NCI-H1105 (cell line): Measurements from ENCODE around the gene TNS1.

Experiments used
- DNase-seq: peaks from one replicate; lab custom pipeline; 2025; lab: John Stamatoyannopoulos, UW

TNS1 gene

DNA sequence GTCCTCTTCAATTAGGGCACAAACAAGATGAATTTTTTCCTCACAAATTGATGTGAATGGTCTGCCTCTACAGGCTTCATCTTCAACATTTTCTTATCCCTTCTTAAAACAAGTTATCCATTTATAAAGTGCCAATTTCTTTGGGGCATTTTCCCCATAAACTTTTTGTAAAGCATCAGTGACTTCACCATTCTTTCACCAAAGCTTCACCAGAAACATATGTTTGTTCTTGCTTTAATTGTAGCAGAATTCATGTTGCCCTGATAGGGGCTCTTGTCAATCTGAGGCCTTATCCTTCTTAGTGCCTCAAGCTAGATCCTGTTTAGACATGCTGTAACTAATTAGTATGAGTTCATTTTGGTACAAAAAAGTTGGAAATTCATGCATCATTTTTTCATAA, 226.2 kb downstream of the TNS1 start:
- DNase-seq = no peak

DNA sequence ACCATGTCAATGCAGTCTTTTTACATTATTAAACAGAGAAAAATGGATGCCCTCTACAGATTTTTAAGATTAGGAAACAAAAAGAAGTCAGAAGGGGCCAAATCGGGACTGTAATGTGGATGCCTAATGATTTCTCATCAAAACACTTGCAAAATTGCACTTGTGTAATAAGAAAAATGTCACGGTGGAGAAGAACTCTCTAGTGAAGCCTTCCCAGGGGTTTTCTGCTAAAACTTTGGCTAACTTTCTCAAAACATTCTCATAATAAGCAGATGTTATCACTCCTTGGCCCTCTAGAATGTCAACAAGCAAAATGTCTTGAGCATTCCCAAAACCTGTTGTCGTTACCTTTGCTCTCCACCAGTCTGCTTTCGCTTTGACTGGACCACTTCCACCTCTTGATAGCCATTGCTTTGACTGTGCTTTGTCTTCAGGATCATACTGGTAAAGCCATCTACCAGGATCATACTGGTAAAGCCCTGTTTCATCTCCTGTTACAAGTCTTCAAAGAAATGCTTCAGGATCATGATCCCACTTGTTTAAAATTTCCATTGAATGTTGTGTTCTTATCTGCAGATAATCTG, 226.8 kb downstream of the TNS1 start:
- DNase-seq = no peak

DNA sequence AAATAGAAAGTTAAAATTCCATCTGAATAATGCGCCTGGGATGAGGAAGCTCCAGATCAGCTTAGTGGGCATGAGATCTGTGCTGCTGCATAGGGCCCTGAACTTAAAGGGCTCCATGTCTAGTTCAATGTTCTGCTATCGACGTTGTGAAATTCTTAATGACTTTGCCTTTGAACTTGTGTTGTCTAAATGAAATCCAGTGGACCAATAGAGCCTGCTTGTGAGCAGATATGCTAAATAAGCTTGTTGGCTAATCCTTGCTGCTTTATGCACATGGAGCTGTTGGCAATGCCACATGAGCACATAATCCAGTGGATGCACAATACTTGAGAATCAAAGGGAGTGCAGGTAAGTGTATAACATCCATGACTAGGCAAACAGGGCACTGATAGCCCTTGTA, 228.6 kb downstream of the TNS1 start:
- DNase-seq = no peak

DNA sequence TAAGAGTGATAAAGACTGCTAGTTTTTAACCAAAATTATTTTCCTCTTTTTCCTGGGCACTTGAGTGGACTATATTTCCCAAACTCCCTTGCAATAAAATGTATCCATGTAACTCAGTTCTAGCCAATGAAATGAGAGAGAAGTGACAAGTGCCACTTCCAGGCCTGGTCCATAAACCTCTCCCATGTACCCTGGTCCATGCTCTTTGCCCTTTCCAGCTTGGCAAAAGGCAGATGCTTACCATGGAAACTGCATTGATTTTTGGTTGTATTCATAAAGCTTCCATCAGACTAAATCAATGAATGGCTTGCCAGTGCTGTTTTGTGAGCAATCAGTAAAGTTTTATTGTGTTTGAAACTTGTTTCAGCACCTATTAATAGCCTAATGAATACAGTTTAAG, 229.3 kb downstream of the TNS1 start:
- DNase-seq = no peak

DNA sequence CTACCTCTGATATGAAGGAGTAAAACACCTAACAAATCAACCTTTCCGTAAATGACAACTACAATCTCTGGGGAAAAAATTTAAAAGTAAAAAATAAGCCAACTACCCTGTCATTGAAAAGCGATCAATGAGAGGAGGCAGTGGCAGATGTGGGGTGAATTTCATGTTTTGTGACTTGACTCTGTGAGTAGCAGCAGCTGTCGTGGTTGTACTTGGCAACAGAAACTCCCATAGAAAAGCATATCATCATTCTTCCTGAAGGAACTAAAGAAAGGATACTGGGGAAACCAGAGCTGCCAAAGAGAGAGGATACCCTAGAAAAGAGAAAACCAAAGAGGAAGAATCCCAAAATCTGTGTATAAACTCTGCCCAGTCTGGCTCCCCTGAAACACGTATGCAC, 236.4 kb downstream of the TNS1 start:
- DNase-seq = no peak

DNA sequence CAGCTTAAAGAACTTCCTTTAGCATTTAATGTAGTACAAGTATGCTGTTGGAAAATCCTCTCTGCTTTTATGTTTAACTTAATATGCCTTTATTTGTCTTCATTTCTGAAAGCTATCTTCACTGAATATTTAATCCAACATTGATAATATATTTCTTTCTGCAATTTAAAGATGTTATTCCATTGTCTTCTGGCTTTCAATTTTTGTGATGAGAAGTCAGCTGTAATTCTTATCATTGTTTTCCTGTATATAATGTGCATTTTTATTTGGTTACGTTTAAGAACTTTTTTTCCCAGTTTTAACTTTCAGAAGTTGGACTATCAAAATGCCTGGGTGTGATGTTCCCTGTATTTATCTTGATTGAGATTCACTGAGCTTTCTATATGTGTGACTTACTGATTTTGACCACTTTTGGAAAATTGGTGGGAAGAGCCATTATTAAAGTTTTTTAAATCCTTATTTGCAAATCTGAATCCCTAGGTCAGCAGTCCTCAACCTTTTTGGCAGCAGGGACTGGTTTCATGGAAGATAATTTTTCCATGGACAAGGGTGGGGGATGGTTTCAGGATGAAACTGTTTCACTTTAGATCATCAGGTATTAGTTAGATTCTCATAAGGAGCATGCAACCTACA, 241.0 kb downstream of the TNS1 start:
- no peak for DNase-seq

DNA sequence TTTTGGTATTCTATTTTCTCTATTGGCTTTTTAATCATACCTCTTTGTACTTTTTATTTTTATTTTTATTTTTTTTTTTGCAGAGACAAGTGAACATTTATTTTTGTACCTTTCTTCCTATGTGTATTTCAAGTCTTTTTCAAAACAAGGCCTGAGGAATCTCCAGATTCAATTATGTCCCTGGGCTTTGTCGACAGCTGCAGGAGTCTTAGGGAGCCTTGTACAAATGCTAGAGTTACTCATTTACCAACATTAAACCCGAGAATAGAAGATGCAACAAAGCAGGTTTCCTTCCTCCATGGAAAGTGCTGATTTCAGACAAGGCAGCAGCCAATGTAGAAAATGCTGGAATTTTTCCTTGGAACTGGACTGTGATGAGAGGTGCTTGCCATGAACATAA, 242.8 kb downstream of the TNS1 start:
- no peak for DNase-seq

DNA sequence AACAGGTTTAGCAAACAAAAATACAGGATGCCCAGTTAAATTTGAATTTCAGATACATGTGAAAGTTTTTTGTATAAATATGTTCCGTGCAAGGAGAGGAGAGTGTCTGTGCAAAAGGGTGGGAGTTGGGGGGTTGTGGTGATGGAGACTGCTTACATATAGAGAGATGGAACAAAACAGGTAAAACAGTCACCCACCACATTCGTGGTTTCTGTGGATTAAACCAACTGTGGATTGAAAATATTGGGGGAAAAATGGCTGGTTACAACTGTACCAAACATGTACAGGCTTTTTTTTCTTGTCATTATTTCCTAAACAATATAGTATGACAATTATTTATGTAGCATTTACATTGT, 245.7 kb downstream of the TNS1 start:
- no peak for DNase-seq

DNA sequence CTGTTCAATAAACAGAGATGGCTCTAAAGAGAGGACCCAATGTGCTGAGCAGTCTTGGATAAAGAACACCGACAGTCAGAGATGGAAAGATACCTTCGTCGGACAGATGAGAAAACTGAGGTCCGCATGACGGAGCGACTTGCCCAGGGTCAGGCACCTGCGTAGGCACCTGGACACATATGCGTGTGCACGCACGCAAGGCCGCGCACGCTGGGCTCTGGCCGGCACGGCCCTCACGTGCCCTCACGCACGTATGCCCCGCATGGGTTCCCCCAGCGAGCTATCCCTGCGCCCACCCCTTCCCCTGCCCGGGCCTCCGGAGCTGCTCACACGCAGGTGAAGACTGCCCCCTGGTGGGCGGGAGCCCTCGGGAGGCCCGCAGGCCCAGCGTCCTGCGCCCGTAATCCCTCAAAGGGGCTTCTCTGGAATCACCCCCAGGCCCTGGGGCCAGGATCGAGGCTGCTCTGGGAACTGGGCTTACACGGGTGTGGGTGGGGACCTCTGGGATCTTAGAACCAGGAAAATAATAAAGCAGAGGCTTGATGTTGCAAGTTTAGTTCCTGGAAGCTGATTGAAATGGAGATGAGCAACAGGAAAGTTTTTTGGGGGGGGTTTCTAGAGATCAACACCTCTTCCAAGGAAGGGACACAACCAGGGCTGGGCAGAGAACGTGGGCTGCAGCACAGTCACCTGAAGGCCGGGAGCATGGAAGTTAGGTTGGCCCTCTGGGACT, 246.3 kb downstream of the TNS1 start:
- no peak for DNase-seq

DNA sequence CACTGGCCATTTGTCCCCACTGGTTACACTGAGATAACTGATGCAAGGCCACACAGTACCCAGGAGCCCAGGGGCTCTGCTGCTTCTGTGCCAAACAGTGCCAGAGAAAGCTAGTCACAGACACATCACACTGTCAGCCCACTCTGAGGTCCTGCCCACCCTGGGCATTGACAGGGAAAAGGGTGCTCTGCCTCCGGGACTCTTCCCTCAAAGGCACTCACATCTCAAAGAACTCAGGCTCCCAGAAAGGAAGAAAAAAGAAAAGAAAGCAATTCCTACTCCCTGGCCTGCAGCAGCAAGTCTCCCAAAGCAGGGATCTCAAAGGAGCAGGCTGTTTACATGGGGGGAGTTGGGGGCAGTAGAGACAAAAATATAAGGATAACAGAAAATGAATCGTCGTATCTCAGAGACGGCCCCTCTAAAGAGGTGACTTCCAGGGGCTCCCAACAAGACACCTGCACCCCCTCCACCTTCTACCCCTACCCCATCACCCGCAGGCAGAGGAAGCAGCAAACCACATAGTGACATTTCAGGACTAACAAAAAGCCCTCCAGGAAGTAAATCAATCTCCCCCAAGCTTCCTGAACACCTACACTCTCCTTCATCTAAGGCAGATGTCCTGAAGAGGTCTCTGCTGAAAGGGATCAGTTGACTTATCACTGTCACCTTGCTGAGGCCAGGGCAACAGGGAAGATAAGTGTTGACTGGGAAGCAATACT, 247.6 kb downstream of the TNS1 start:
- no peak for DNase-seq

DNA sequence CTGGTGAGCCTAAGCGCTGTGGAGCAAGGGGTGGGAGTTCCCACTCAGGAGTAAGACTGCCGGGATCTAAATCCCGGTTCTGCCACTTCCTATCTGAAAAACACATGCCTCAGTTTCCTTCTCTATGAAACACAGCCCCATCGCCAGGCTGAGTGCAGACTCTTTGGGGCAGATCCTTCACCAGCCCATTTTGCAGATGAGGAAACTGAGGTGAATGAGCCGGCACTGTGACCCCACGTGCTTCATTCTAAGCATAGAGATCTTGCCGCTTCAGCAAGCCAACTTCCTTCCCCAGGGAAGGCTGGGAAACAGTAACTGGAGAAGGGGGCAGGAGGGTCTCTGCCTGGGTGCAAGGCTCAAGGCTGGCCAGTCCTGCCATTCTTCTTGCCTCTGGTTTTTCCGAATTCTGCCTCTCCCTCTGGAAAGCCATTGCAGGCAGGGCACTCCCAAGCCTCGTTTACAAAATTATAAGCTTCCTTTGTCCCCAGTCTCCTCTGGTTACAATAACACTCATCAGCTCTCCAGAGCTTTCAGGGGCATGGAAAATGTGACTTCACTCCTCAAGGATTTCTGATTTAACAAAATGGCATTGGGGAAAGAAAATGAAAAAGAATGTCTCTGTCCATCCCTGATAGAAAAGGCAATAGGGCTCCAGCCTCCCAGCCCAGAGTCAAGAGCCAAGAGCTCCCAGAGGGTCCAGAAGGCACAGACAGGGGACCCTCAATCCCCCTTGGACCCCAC, 249.2 kb downstream of the TNS1 start:
- DNase-seq = no peak

DNA sequence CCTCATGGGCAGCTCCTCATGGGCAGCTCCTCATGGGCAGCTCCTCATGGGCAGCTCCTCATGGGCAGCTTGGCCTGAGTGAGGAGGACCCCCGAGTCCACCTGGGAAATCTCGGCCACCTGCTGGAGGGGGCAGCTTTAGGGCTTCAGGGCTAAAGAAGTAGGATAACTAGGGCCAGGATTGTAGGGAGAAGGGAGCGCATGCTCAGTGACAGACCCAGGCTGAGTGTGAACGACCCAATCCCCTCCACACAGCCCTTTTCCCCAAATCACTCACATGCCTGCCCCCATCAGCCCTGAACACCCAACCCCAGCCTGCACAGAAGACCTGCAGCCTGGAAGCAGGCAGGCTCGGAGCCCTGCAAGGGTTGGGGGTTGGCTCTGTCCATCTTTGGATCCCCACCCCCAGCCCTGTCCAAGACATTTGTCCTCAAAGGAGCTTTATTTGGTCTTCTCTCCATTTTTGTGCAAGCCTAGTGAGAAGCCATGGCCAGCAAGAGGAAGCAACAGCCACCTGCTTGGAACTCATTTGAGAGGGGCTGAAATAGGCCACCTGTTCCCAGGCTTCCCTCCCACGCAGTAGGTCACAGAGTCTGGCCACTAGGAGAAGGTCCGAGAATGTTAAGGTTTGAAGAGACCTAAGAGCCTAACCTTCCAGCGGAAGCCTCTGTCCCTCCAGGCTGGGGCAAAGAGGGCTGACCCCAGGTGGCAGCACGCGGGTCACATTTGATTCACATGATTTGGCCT, 249.9 kb downstream of the TNS1 start:
- DNase-seq = no peak

DNA sequence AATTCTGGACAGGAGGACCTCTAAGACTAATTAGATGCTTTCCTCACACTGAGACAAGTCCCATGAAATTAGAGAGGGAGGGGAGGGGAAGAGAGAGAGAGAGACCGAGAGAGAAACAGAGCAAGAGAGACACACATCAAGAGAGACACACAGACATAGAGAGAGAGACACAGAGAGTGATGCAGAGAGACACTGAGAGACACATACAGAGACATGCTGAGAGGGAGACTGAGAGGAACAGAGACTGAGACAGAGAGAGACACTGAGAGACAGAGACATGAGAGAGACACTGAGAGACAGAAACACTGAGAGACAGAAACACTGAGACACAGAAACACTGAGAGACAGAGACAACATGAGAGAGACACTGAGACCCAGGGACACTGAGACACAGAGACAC, 250.8 kb downstream of the TNS1 start:
- no peak for DNase-seq

DNA sequence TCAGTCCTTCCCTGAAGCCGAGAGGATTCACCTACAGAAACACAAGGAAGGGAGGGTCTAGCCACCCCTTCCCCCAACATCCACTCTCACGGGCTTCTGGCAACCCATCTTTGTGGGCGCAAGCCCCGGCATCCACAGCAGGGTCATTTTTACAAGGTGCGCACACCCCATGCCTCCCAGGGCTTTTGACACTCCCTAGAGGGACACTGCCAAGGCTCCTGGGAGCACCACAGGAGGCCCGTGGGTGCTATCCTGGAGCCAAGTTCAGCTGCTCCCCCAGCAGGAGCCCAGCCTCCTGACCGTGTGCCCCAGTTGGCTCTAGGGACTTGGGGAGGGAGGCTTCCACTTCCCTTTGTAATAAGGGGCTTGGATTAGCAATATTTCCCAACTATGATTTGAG, 251.6 kb downstream of the TNS1 start:
- no peak for DNase-seq
